Mucosa of gallbladder (tissue), 1 donor: ENCODE measurements around the gene SRP54. TPM values are rescaled to one million over a fixed set of nuclear protein-coding genes. Genes with fewer than 3 reads are reported as not detected.
"Not testable (repeated sequence)": the region's sequence is repeated elsewhere in the genome, so short reads cannot be mapped to it uniquely, and the experiment has no call there.

Experiments used
- DNase-seq: peaks from one replicate; pipeline ENCODE4 v3.0.0-alpha.2; 2020; ENCODE audit warnings: low spot score
- total RNA-seq: library from RNA; stranded (reverse); gene quantifications from one replicate; pipeline ENCODE4 v1.2.1, GENCODE V29; 2021
- donor health status: DM: no; HTN: no; CAD: no.

SRP54 gene
- 37.3 TPM for total RNA-seq

- DNase-seq, result peak; percentile 99
Observed at GRCh38 chr14:34982421-34983147, at the start of gene SRP54. Gene SRP54 (plus strand): TSS chr14:34982992. CDS start chr14:34996710, 13,718 bp downstream.

GRCh38 chr14:34933301-34933700, 49.5 kb upstream of the SRP54 start:
- DNase-seq, result no peak

GRCh38 chr14:34935488-34935887, 47.3 kb upstream of the SRP54 start:
- no peak for DNase-seq

GRCh38 chr14:34937442-34937841, 45.4 kb upstream of the SRP54 start:
- DNase-seq, result no peak

GRCh38 chr14:34937876-34938275, 44.9 kb upstream of the SRP54 start:
- no peak for DNase-seq

GRCh38 chr14:34943506-34943905, 39.3 kb upstream of the SRP54 start:
- no peak for DNase-seq

- no peak for DNase-seq
Observed at GRCh38 chr14:34944744-34945143, 38.0 kb upstream of the SRP54 start.

- DNase-seq, result no peak
Observed at GRCh38 chr14:34946699-34947098, 36.1 kb upstream of the SRP54 start.

- DNase-seq, result no peak
Observed at GRCh38 chr14:34951286-34951685, 31.5 kb upstream of the SRP54 start.

GRCh38 chr14:34956931-34957330, 25.9 kb upstream of the SRP54 start:
- no peak for DNase-seq

- no peak for DNase-seq
Observed at GRCh38 chr14:34957771-34958286, 25.0 kb upstream of the SRP54 start.

- DNase-seq, result not testable (repeated sequence)
Observed at GRCh38 chr14:34962106-34962505, 20.7 kb upstream of the SRP54 start.

GRCh38 chr14:34964977-34965764, 17.6 kb upstream of the SRP54 start:
- no peak for DNase-seq

GRCh38 chr14:34965912-34966311, 16.9 kb upstream of the SRP54 start:
- DNase-seq, result no peak

GRCh38 chr14:34966413-34966812, 16.4 kb upstream of the SRP54 start:
- no peak for DNase-seq

GRCh38 chr14:34970665-34971064, 12.1 kb upstream of the SRP54 start:
- no peak for DNase-seq

- no peak for DNase-seq
Observed at GRCh38 chr14:34971381-34971780, 11.4 kb upstream of the SRP54 start.

- DNase-seq, result no peak
Observed at GRCh38 chr14:34971801-34972200, 11.0 kb upstream of the SRP54 start.

- DNase-seq, result no peak
Observed at GRCh38 chr14:34978444-34978843, 4.3 kb upstream of the SRP54 start.

- DNase-seq, result no peak
Observed at GRCh38 chr14:34980337-34980900, 2.4 kb upstream of the SRP54 start.

- no peak for DNase-seq
Observed at GRCh38 chr14:34981743-34982420, 910 bp upstream of the SRP54 start.

GRCh38 chr14:34983148-34983760, 462 bp downstream of the SRP54 start:
- no peak for DNase-seq
